ENCODE measurements around the gene USP6. TPM values are rescaled to one million over a fixed set of nuclear protein-coding genes. Genes with fewer than 3 reads are reported as not detected.
A peak's percentile ranks its signal among the peaks of the same experiment; 100 is the strongest.
"Not testable (repeated sequence)": the region's sequence is repeated elsewhere in the genome, so short reads cannot be mapped to it uniquely, and the experiment has no call there.

Gene USP6
- total RNA-seq, 1 experiment from 2014 or later, result not detected

DNA sequence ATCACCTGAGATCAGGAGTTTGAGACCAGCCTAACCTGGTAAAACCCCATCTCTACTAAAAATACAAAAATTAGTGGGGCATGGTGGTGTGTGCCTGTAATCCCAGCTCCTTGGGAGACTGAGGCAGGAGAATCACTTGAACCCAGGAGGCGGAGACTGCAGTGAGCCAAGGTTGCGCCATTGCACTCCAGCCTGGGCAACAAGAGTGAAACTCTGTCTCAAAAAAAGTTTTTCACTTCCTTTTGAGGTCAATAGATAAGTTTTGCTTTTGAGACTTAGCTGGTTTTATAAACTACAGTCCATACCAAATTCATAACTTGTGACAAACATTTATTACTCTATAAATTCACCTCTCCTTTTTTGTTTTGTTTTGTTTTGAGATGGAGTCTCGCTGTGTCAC is 46.0 kb downstream of the USP6 start:
- DNase-seq; H2AFZ ChIP-seq (ENCODE audit: low read length); BruUV-seq (replicated peaks); CTCF ChIA-PET; H3K4me2 ChIP-seq (ENCODE audit: low read length); H3K9me2 ChIP-seq (replicated peaks; ENCODE audit: low read length); H3K9me3 ChIP-seq (ENCODE audit: low read length); H4K20me1 ChIP-seq (ENCODE audit: low read length); H3K4me1 ChIP-seq (ENCODE audit: insufficient read depth, low read length); H3K9ac ChIP-seq (ENCODE audit: low read length); H3K27me3 ChIP-seq (ENCODE audit: low read length); intact Hi-C loops (cut with micrococcal nuclease); ATAC-seq; H3F3A ChIP-seq (ENCODE audit: low read length, unreplicated experiment); H3K79me2 ChIP-seq (ENCODE audit: low read length); POLR2A ChIA-PET (ENCODE audit: unreplicated experiment); H3K4me3 ChIP-seq (ENCODE audit: low read length); H3K36me3 ChIP-seq (ENCODE audit: low read depth, low read length); H3K27ac ChIP-seq (ENCODE audit: low read length): not testable (repeated sequence)

DNA sequence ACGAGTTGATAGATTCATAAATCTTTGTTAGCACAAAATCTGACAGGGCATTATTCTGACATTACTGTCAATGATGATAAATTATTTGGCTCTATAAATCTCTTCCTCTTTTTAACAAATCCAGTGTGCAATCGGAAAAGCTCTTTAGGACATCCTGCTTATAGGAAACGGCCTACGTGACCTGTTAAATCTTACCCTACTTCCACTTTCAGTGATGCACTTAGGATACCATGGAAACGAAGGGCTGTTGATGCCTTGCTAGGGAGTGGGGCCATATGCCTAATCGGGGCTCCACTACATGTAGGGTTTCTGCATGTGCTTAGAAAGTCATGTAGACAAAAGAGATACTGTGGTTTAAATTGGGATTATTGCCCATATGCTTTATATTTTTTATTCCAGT is 48.6 kb downstream of the USP6 start:
- H3K4me2 ChIP-seq (ENCODE audit: low read length), result no peak overlapping the region
- no peak for DNase-seq
- H3K27ac ChIP-seq (ENCODE audit: low read length), result no peak overlapping the region
- intact Hi-C loops (cut with micrococcal nuclease), result no loop called here
- no peak overlapping the region for H3K4me3 ChIP-seq (ENCODE audit: low read length)
- H4K20me1 ChIP-seq (ENCODE audit: low read length), result no peaks in the 10 kb centered on the region
- TF ChIP-seq EZH2phosphoT487 (IDR thresholded peaks at IDR 0.05; ENCODE audit: borderline replicate concordance, low read length) (no peak), CTCF (conservative IDR thresholded peaks at IDR 0.05; ENCODE audit: low read depth, low read length) (no peak), EZH2 (IDR thresholded peaks at IDR 0.05; ENCODE audit: low read length, unreplicated experiment) (no peak)
- H2AFZ ChIP-seq (ENCODE audit: low read length), result no peak overlapping the region
- H3K9ac ChIP-seq (ENCODE audit: low read length), result no peak overlapping the region
- H3K27me3 ChIP-seq (ENCODE audit: low read length), result no peaks in the 10 kb centered on the region
- no peaks in the 10 kb centered on the region for H3K9me2 ChIP-seq (replicated peaks; ENCODE audit: low read length)
- H3K9me3 ChIP-seq (ENCODE audit: low read length), result no peaks in the 10 kb centered on the region
- no peaks in the 10 kb centered on the region for H3K4me1 ChIP-seq (ENCODE audit: insufficient read depth, low read length)
- H3F3A ChIP-seq (ENCODE audit: low read length, unreplicated experiment), result no peaks in the 10 kb centered on the region
- H3K36me3 ChIP-seq (ENCODE audit: low read depth, low read length), result no peaks in the 10 kb centered on the region
- CTCF ChIA-PET, result no interaction called here
- ATAC-seq, result no peak
- no TSS peak for BruUV-seq (replicated peaks)
- POLR2A ChIA-PET (ENCODE audit: unreplicated experiment), result no interaction called here
- no peaks in the 10 kb centered on the region for H3K79me2 ChIP-seq (ENCODE audit: low read length)

DNA sequence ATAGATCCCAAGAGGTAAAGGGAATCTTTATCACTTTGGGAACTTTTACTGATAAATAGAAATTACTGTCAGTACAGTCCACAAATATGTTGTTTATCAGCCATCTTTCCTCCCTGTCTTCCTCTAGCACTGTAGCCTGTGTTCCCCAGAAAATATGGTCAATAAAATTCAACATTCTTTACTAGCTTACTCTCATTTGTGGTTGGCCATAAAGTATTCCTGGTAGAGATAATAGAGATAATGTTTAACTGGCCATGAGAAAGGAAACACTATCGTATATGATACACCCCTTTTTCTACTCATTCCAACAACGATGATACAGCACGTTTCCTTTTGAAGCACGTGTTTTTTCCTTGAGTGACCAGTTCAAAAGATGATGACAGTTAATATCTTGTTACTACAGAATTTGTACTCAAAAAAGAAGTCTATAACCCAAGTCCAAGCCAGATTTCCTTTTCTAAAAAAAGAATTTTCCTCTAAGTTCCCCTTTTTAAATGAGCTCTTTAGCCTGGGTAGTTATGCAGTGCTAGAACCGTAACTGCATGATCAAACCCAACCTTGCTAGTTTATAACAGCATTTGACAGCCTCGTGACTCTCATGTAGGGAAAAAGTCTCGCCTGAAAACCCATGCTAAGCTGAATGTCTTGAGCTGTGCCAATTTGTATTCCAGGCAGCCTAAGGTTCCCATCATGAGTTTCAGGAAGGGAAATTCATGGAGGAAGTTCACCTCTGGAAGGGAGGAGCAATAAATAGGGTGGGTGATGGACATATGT is 50.1 kb downstream of the USP6 start:
- H3K4me3 ChIP-seq (ENCODE audit: low read length); H4K20me1 ChIP-seq (ENCODE audit: low read length); H3K36me3 ChIP-seq (ENCODE audit: low read depth, low read length); H3K27ac ChIP-seq (ENCODE audit: low read length); H3F3A ChIP-seq (ENCODE audit: low read length, unreplicated experiment); H3K27me3 ChIP-seq (ENCODE audit: low read length); POLR2A ChIA-PET (ENCODE audit: unreplicated experiment); H3K4me1 ChIP-seq (ENCODE audit: insufficient read depth, low read length); CTCF ChIA-PET; H3K4me2 ChIP-seq (ENCODE audit: low read length); H3K9me3 ChIP-seq (ENCODE audit: low read length); H3K9me2 ChIP-seq (replicated peaks; ENCODE audit: low read length); BruUV-seq (replicated peaks); H2AFZ ChIP-seq (ENCODE audit: low read length); H3K79me2 ChIP-seq (ENCODE audit: low read length); ATAC-seq; intact Hi-C loops (cut with micrococcal nuclease); H3K9ac ChIP-seq (ENCODE audit: low read length): not testable (repeated sequence)
- DNase-seq, result peak; percentile 32

DNA sequence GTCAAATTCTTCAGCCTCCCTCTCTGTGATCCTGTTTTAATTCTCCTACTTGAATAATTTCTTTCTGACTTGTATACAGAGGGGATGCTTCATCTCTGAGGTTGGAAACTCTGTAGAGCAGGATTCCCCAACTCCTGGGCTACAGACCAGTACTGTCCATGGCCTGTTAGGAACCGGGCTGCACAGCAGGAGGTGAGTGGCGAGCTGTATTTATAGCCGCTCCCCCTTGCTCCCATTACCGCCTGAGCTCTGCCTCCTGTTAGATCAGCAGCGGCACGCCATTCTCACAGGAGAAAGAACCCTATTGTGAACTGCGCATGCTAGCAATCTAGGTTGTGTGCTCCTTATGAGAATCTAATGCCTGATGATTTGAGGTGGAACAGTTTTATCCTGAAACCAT is 59.2 kb downstream of the USP6 start:
- POLR2A ChIA-PET (ENCODE audit: unreplicated experiment); H3K4me2 ChIP-seq (ENCODE audit: low read length); H2AFZ ChIP-seq (ENCODE audit: low read length); H3K27ac ChIP-seq (ENCODE audit: low read length); H3F3A ChIP-seq (ENCODE audit: low read length, unreplicated experiment); H3K4me3 ChIP-seq (ENCODE audit: low read length); DNase-seq; H3K36me3 ChIP-seq (ENCODE audit: low read depth, low read length); BruUV-seq (replicated peaks); H3K27me3 ChIP-seq (ENCODE audit: low read length); H3K9me2 ChIP-seq (replicated peaks; ENCODE audit: low read length); H3K9me3 ChIP-seq (ENCODE audit: low read length); H4K20me1 ChIP-seq (ENCODE audit: low read length); ATAC-seq; intact Hi-C loops (cut with micrococcal nuclease); CTCF ChIA-PET; H3K4me1 ChIP-seq (ENCODE audit: insufficient read depth, low read length); H3K9ac ChIP-seq (ENCODE audit: low read length); H3K79me2 ChIP-seq (ENCODE audit: low read length): not testable (repeated sequence)
